Measurements from ENCODE around the gene SACM1L. TPM values are rescaled to one million over a fixed set of nuclear protein-coding genes. Genes with fewer than 3 reads are reported as not detected.

SACM1L gene
- total RNA-seq, 1 donor from 2014 or later = 39.4 TPM

DNA sequence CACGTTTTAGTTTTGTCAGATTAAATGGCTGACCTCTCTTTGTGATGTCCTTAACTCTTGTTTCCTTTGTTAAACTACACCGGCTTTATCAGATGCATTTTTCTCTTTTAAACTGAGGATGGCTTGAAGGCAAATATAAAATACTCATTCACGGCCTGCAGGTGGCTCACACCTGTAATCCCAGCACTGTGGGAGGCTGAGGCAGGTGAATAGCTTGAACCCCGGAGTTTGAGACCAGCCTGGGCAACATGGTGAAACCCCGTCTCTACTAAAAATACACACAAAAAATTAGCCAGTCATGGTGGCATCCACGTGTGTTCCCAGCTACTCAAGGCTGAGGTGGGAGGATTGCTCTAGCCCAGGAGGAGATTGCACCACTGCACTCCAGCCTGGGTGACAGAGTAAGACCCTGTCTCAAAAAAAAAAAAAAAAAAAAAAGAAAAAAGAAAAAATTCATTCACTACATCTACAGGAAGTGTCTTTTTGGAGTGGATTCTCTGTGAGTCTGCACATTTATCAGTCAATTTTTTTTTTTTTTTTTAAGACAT, 34.7 kb upstream of the SACM1L start:
- Mint-ChIP-seq H3K27ac (ENCODE audit: unreplicated experiment) (no peak overlapping the region), H3K4me3 (ENCODE audit: unreplicated experiment) (no peak overlapping the region), H3K36me3 (ENCODE audit: low read depth, unreplicated experiment) (no peaks in the 10 kb centered on the region), H3K9me3 (ENCODE audit: unreplicated experiment) (no peaks in the 10 kb centered on the region), H3K27me3 (ENCODE audit: low read depth, unreplicated experiment) (no peaks in the 10 kb centered on the region), H3K4me1 (ENCODE audit: low read depth, unreplicated experiment) (peaks cover 8% of the 10 kb centered on the region)
- H3K27me3 ChIP-seq (ENCODE audit: insufficient read depth, low read length) = no peaks in the 10 kb centered on the region
- H3K79me2 ChIP-seq (ENCODE audit: insufficient read depth, low read length) = peaks cover 18% of the 10 kb centered on the region
- no peaks in the 10 kb centered on the region for H3K9me3 ChIP-seq (ENCODE audit: insufficient read depth, low read depth, low read length)
- no peak for DNase-seq (ENCODE audit: low read depth)
- H3K36me3 ChIP-seq (ENCODE audit: insufficient read depth, low read length) = no peaks in the 10 kb centered on the region
- H3K4me1 ChIP-seq (ENCODE audit: insufficient read depth, low read length) = peaks cover 3% of the 10 kb centered on the region
- TF ChIP-seq EZH2 (IDR thresholded peaks at IDR 0.05; ENCODE audit: insufficient read depth, low read length) = no peak
- TF ChIP-seq, protein P1, sequence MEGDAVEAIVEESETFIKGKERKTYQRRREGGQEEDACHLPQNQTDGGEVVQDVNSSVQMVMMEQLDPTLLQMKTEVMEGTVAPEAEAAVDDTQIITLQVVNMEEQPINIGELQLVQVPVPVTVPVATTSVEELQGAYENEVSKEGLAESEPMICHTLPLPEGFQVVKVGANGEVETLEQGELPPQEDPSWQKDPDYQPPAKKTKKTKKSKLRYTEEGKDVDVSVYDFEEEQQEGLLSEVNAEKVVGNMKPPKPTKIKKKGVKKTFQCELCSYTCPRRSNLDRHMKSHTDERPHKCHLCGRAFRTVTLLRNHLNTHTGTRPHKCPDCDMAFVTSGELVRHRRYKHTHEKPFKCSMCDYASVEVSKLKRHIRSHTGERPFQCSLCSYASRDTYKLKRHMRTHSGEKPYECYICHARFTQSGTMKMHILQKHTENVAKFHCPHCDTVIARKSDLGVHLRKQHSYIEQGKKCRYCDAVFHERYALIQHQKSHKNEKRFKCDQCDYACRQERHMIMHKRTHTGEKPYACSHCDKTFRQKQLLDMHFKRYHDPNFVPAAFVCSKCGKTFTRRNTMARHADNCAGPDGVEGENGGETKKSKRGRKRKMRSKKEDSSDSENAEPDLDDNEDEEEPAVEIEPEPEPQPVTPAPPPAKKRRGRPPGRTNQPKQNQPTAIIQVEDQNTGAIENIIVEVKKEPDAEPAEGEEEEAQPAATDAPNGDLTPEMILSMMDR (IDR thresholded peaks at IDR 0.05; ENCODE audit: insufficient read depth, low read depth, low read length) = no peak
- no peak overlapping the region for H3K9ac ChIP-seq (ENCODE audit: low read length)
- H3K4me2 ChIP-seq (ENCODE audit: low read length) = no peak overlapping the region
- H4K20me1 ChIP-seq (ENCODE audit: insufficient read depth, low read length) = no peaks in the 10 kb centered on the region
- H3K27ac ChIP-seq (ENCODE audit: low read depth, low read length) = no peak overlapping the region
- H3K4me3 ChIP-seq (ENCODE audit: insufficient read depth, low read depth, low read length) = no peak overlapping the region
- no peak overlapping the region for H2AFZ ChIP-seq (ENCODE audit: low read depth, low read length)
- no peak for FAIRE-seq

DNA sequence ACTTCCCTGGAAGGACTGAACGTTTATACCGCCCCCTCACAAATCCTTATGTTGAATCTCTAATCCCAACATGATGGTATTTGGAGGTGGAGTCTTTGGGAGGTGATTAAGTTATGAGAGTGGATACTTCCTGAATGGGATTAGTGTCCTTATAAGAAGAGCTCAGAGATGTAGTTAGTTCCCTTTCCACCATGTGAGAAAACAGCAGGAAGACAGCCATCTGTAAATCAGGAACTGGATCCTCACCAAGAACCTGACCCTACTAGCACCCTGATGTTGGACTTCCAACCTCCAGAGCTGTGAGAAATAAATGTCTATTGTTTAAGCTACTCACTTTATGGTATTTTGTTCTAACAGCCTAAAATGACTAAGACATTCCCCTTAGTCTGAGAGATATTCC, 33.3 kb upstream of the SACM1L start:
- H4K20me1 ChIP-seq (ENCODE audit: insufficient read depth, low read length) = no peaks in the 10 kb centered on the region
- no peak overlapping the region for H3K4me2 ChIP-seq (ENCODE audit: low read length)
- no peaks in the 10 kb centered on the region for H3K9me3 Mint-ChIP-seq (ENCODE audit: unreplicated experiment)
- peaks cover 3% of the 10 kb centered on the region for H3K4me1 ChIP-seq (ENCODE audit: insufficient read depth, low read length)
- DNase-seq (ENCODE audit: low read depth) (no peak), FAIRE-seq (no peak)
- H3K27ac ChIP-seq (ENCODE audit: low read depth, low read length) = peak overlapping the region; percentile 4
- peaks cover 2% of the 10 kb centered on the region for H3K36me3 Mint-ChIP-seq (ENCODE audit: low read depth, unreplicated experiment)
- H3K79me2 ChIP-seq (ENCODE audit: insufficient read depth, low read length) = peaks cover 21% of the 10 kb centered on the region
- H3K27me3 Mint-ChIP-seq (ENCODE audit: low read depth, unreplicated experiment) = no peaks in the 10 kb centered on the region
- peaks cover 8% of the 10 kb centered on the region for H3K4me1 Mint-ChIP-seq (ENCODE audit: low read depth, unreplicated experiment)
- no peaks in the 10 kb centered on the region for H3K9me3 ChIP-seq (ENCODE audit: insufficient read depth, low read depth, low read length)
- no peak overlapping the region for H2AFZ ChIP-seq (ENCODE audit: low read depth, low read length)
- H3K36me3 ChIP-seq (ENCODE audit: insufficient read depth, low read length) = no peaks in the 10 kb centered on the region
- H3K27me3 ChIP-seq (ENCODE audit: insufficient read depth, low read length) = no peaks in the 10 kb centered on the region
- no peak overlapping the region for H3K27ac Mint-ChIP-seq (ENCODE audit: unreplicated experiment)
- no peak overlapping the region for H3K4me3 ChIP-seq (ENCODE audit: insufficient read depth, low read depth, low read length)
- H3K4me3 Mint-ChIP-seq (ENCODE audit: unreplicated experiment) = no peak overlapping the region
- TF ChIP-seq EZH2 (IDR thresholded peaks at IDR 0.05; ENCODE audit: insufficient read depth, low read length) = no peak
- TF ChIP-seq, protein P1 (IDR thresholded peaks at IDR 0.05; ENCODE audit: insufficient read depth, low read depth, low read length) = no peak
- no peak overlapping the region for H3K9ac ChIP-seq (ENCODE audit: low read length)

DNA sequence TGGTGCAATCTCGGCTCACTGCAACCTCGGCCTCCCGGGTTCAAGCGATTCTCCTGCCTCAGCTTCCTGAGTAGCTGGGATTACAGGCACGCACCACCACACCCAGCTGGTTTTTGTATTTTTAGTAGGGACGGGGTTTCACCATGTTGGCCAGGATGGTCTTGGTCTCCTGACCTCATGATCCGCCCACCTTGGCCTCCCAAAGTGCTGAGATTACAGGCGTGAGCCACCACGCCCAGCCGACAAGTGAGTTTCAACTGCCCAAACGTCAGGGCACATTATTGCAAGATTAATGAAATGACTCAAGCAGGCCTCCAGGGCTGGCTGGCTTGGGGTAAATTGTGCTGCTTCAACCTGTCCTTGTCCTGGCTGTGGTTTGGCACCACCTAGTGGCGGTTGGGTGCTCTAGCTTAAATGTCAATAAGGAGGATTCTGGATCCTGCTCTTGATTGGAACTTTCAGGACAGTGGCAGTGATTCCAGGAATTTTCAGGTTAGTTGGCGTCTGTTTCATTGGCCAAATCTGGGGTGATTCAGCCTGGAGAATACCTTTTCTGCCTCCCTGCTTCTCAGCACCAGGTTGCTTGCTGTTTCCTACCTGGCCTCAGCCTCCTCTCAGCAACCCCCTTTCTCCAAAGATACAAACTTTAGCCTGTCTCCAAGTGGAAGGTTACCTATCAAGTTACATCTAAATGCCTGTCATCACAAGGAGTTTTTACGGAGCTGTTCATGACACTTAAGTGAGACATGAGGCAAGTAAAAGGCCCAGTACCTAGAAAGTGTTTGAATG, 32.4 kb upstream of the SACM1L start:
- Histone ChIP-seq H3K27ac (ENCODE audit: low read depth, low read length) (no peak overlapping the region), H3K4me3 (ENCODE audit: insufficient read depth, low read depth, low read length) (no peak overlapping the region), H3K9ac (ENCODE audit: low read length) (no peak overlapping the region), H3K27me3 (ENCODE audit: insufficient read depth, low read length) (no peaks in the 10 kb centered on the region), H3K4me2 (ENCODE audit: low read length) (no peak overlapping the region), H4K20me1 (ENCODE audit: insufficient read depth, low read length) (no peaks in the 10 kb centered on the region), H3K36me3 (ENCODE audit: insufficient read depth, low read length) (no peaks in the 10 kb centered on the region), H3K9me3 (ENCODE audit: insufficient read depth, low read depth, low read length) (no peaks in the 10 kb centered on the region), H2AFZ (ENCODE audit: low read depth, low read length) (no peak overlapping the region), H3K79me2 (ENCODE audit: insufficient read depth, low read length) (peaks cover 21% of the 10 kb centered on the region), H3K4me1 (ENCODE audit: insufficient read depth, low read length) (peaks cover 3% of the 10 kb centered on the region)
- H3K27ac Mint-ChIP-seq (ENCODE audit: unreplicated experiment) = peak overlapping the region; percentile 84
- no peak for FAIRE-seq
- H3K27me3 Mint-ChIP-seq (ENCODE audit: low read depth, unreplicated experiment) = no peaks in the 10 kb centered on the region
- no peaks in the 10 kb centered on the region for H3K9me3 Mint-ChIP-seq (ENCODE audit: unreplicated experiment)
- peak; percentile 86 for DNase-seq (ENCODE audit: low read depth)
- H3K4me3 Mint-ChIP-seq (ENCODE audit: unreplicated experiment) = no peak overlapping the region
- H3K36me3 Mint-ChIP-seq (ENCODE audit: low read depth, unreplicated experiment) = peaks cover 2% of the 10 kb centered on the region
- no peak for TF ChIP-seq EZH2 (IDR thresholded peaks at IDR 0.05; ENCODE audit: insufficient read depth, low read length)
- TF ChIP-seq, protein P1 (IDR thresholded peaks at IDR 0.05; ENCODE audit: insufficient read depth, low read depth, low read length) = peak; percentile 96
- H3K4me1 Mint-ChIP-seq (ENCODE audit: low read depth, unreplicated experiment) = peaks cover 8% of the 10 kb centered on the region
